OCI-LY1 (cell line): ENCODE results near the gene CHST7.
A peak's percentile ranks its signal among the peaks of the same experiment; 100 is the strongest.

Source experiments
- H2AFZ ChIP-seq: fragments of 200-600 bp; sonication (generic), shearing (Covaris generic); 2 replicates; pipeline ENCODE4 v1.6.0; 2014; ENCODE audit warnings: antibody characterized with exemption, mild to moderate bottlenecking, low read length
- H3F3A ChIP-seq: fragments of 200-600 bp; sonication (generic), shearing (Covaris generic); 2 replicates; pipeline ENCODE4 v1.6.0; 2014; ENCODE audit warnings: mild to moderate bottlenecking, antibody characterized with exemption, low read length, moderate library complexity; ENCODE audit not compliant: insufficient read depth
- H3K27ac ChIP-seq: fragments of 200-600 bp; sonication (generic); 2 replicates; pipeline ENCODE4 v1.5.1; 2014; ENCODE audit warnings: low read length, mixed run types, mild to moderate bottlenecking, low read depth; ENCODE audit not compliant: poor library complexity, severe bottlenecking
- H3K27me3 ChIP-seq: fragments of 200-600 bp; sonication (generic); 2 replicates; pipeline ENCODE4 v1.6.0; 2014; ENCODE audit warnings: antibody characterized with exemption, mild to moderate bottlenecking, low read length, moderate library complexity; ENCODE audit not compliant: insufficient read depth
- H3K36me3 ChIP-seq: fragments of 200-600 bp; sonication (generic); 2 replicates; pipeline ENCODE4 v1.6.1; 2014; ENCODE audit warnings: mild to moderate bottlenecking, antibody characterized with exemption, low read length, moderate library complexity, mixed read lengths; ENCODE audit not compliant: insufficient read depth
- H3K4me1 ChIP-seq: fragments of 200-600 bp; sonication (generic); 2 replicates; pipeline ENCODE4 v1.5.1; 2014; ENCODE audit warnings: mild to moderate bottlenecking, low read length, moderate library complexity; ENCODE audit not compliant: insufficient read depth, severe bottlenecking
- H3K4me2 ChIP-seq: fragments of 200-600 bp; sonication (generic), shearing (Covaris generic); 2 replicates; pipeline ENCODE4 v1.6.1; 2014; ENCODE audit warnings: low read length
- H3K4me3 ChIP-seq: fragments of 200-600 bp; sonication (generic); 2 replicates; pipeline ENCODE4 v1.5.1; 2014; ENCODE audit warnings: low read length, low read depth, mild to moderate bottlenecking, mixed read lengths; ENCODE audit not compliant: poor library complexity, severe bottlenecking
- H3K79me2 ChIP-seq: fragments of 200-600 bp; shearing (Covaris generic); 2 replicates; pipeline ENCODE4 v1.6.1; 2016; ENCODE audit warnings: mixed run types, low read length, mixed read lengths; ENCODE audit not compliant: insufficient read depth
- H3K9ac ChIP-seq: fragments of 200-600 bp; sonication (generic), shearing (Covaris generic); 2 replicates; pipeline ENCODE4 v1.6.1; 2014; ENCODE audit warnings: mild to moderate bottlenecking, low read length, mixed read lengths
- H3K9me2 ChIP-seq: fragments of 200-600 bp; sonication (generic), shearing (Covaris generic); 2 replicates; pipeline ENCODE4 v1.6.1; 2014; ENCODE audit warnings: low read depth, mild to moderate bottlenecking, low read length, mixed read lengths
- H3K9me3 ChIP-seq: fragments of 200-600 bp; shearing (Covaris generic); 2 replicates; pipeline ENCODE4 v1.6.1; 2014; ENCODE audit warnings: low read length, mixed read lengths
- H4K20me1 ChIP-seq: fragments of 200-600 bp; sonication (generic), shearing (Covaris generic); 2 replicates; pipeline ENCODE4 v1.6.0; 2016; ENCODE audit warnings: mild to moderate bottlenecking, low read length; ENCODE audit not compliant: insufficient read depth
- CTCF ChIP-seq: fragments of 200-600 bp; sonication (generic), shearing (Covaris generic); IDR thresholded peaks from 2 replicates; pipeline ENCODE4 v1.5.1; 2017; ENCODE audit warnings: mild to moderate bottlenecking, antibody characterized with exemption, low read length, moderate library complexity, mixed read lengths
- EZH2 ChIP-seq: fragments of 200-600 bp; sonication (generic), shearing (Covaris generic); IDR thresholded peaks from 2 replicates; pipeline ENCODE4 v1.8.0; 2017; ENCODE audit warnings: borderline replicate concordance, mixed run types, mild to moderate bottlenecking, antibody characterized with exemption, low read length, moderate library complexity, mixed read lengths

CHST7 gene

GRCh38 chrX:46551494-46552128, 22.0 kb upstream of the CHST7 start:
- H3K36me3 ChIP-seq, result peaks cover 15% of the 10 kb centered on the region
- TF ChIP-seq CTCF, result no peak
- no peak for TF ChIP-seq EZH2
- no peak overlapping the region for H3K27ac ChIP-seq

GRCh38 chrX:46553935-46554334, 19.6 kb upstream of the CHST7 start:
- no peak overlapping the region for H3K27ac ChIP-seq
- H3F3A ChIP-seq, result no peaks in the 10 kb centered on the region
- H3K27me3 ChIP-seq, result no peaks in the 10 kb centered on the region
- no peaks in the 10 kb centered on the region for H3K79me2 ChIP-seq
- H3K4me3 ChIP-seq, result no peak overlapping the region
- no peaks in the 10 kb centered on the region for H3K9me2 ChIP-seq
- H4K20me1 ChIP-seq, result no peaks in the 10 kb centered on the region
- TF ChIP-seq CTCF, result no peak
- no peak for TF ChIP-seq EZH2
- H2AFZ ChIP-seq, result no peak overlapping the region
- H3K9ac ChIP-seq, result no peak overlapping the region
- H3K4me1 ChIP-seq, result no peaks in the 10 kb centered on the region
- no peaks in the 10 kb centered on the region for H3K36me3 ChIP-seq
- no peaks in the 10 kb centered on the region for H3K9me3 ChIP-seq
- H3K4me2 ChIP-seq, result no peak overlapping the region

More at GRCh38 chrX:46551494-46552128, 22.0 kb upstream of the CHST7 start:
- Histone ChIP-seq H3K9ac (no peak overlapping the region), H3F3A (no peaks in the 10 kb centered on the region), H4K20me1 (no peaks in the 10 kb centered on the region), H2AFZ (no peak overlapping the region), H3K79me2 (peaks cover 5% of the 10 kb centered on the region), H3K9me3 (no peaks in the 10 kb centered on the region), H3K27me3 (no peaks in the 10 kb centered on the region), H3K4me3 (no peak overlapping the region), H3K9me2 (no peaks in the 10 kb centered on the region), H3K4me2 (no peak overlapping the region), H3K4me1 (peaks cover 5% of the 10 kb centered on the region)

GRCh38 chrX:46554942-46555341, 18.6 kb upstream of the CHST7 start:
- Histone ChIP-seq H3K36me3 (no peaks in the 10 kb centered on the region), H3K9me3 (no peaks in the 10 kb centered on the region), H3K4me3 (no peak overlapping the region), H3K4me1 (no peaks in the 10 kb centered on the region), H3F3A (no peaks in the 10 kb centered on the region), H4K20me1 (no peaks in the 10 kb centered on the region), H3K9ac (no peak overlapping the region), H3K27me3 (no peaks in the 10 kb centered on the region), H2AFZ (no peak overlapping the region), H3K9me2 (no peaks in the 10 kb centered on the region), H3K27ac (no peak overlapping the region), H3K4me2 (no peak overlapping the region), H3K79me2 (no peaks in the 10 kb centered on the region)
- TF ChIP-seq EZH2 (no peak), CTCF (0 out of 2 replicates have a peak, but pooled peaks have one; percentile 8)
